ENCODE results near the gene ALPP.
"Not testable (repeated sequence)": the region's sequence is repeated elsewhere in the genome, so short reads cannot be mapped to it uniquely, and the experiment has no call there.

ALPP gene

GRCh38 chr2:232420463-232421188, 42.1 kb downstream of the ALPP start:
- no peak overlapping the region for H3K4me3 ChIP-seq (ENCODE audit: low read length)
- TF ChIP-seq ZNF274 (IDR thresholded peaks at IDR 0.05; ENCODE audit: low read depth, low read length): no peak

GRCh38 chr2:232421189-232421785, 42.7 kb downstream of the ALPP start:
- no peak for TF ChIP-seq ZNF274 (IDR thresholded peaks at IDR 0.05; ENCODE audit: low read depth, low read length)
- no peak overlapping the region for H3K4me3 ChIP-seq (ENCODE audit: low read length)

- no peak overlapping the region for H3K4me3 ChIP-seq (ENCODE audit: low read length)
- TF ChIP-seq ZNF274 (IDR thresholded peaks at IDR 0.05; ENCODE audit: low read depth, low read length): no peak
Observed at GRCh38 chr2:232422051-232422450, 43.5 kb downstream of the ALPP start.

GRCh38 chr2:232422996-232423395, 44.4 kb downstream of the ALPP start:
- not testable (repeated sequence) for H3K4me3 ChIP-seq (ENCODE audit: low read length)

GRCh38 chr2:232423407-232423806, 44.9 kb downstream of the ALPP start:
- H3K4me3 ChIP-seq (ENCODE audit: low read length): not testable (repeated sequence)

GRCh38 chr2:232431705-232432590, 53.4 kb downstream of the ALPP start:
- no peak overlapping the region for H3K4me3 ChIP-seq (ENCODE audit: low read length)
- no peak for TF ChIP-seq ZNF274 (IDR thresholded peaks at IDR 0.05; ENCODE audit: low read depth, low read length)
